WERI-Rb-1 (cell line): ENCODE results near the gene CCDC9.
A peak's percentile ranks its signal among the peaks of the same experiment; 100 is the strongest.
"Not testable (repeated sequence)": the region's sequence is repeated elsewhere in the genome, so short reads cannot be mapped to it uniquely, and the experiment has no call there.

Experiments used
- DNase-seq: peaks from one replicate; pipeline ENCODE4 v3.0.0-alpha.2; 2020
- H3K27ac ChIP-seq: fragments of 250-450 bp; sonication (Bioruptor Pico); 2 replicates; pipeline ENCODE4 v1.5.1; 2020; ENCODE audit warnings: mild to moderate bottlenecking, moderate library complexity
- H3K27me3 ChIP-seq: fragments of 250-450 bp; sonication (Bioruptor Pico); 2 replicates; pipeline ENCODE4 v1.5.1; 2021; ENCODE audit warnings: mild to moderate bottlenecking, low read depth, moderate library complexity; ENCODE audit not compliant: insufficient read depth, severe bottlenecking
- H3K36me3 ChIP-seq: fragments of 250-450 bp; sonication (Bioruptor Pico); 2 replicates; pipeline ENCODE4 v1.5.1; 2020; ENCODE audit warnings: mild to moderate bottlenecking, moderate library complexity
- H3K4me3 ChIP-seq: 2 replicates; pipeline ENCODE4 v1.5.1; 2011; ENCODE audit warnings: low read depth, mild to moderate bottlenecking, control low read depth, low read length
- H3K9me3 ChIP-seq: fragments of 250-450 bp; sonication (Bioruptor Pico); 2 replicates; pipeline ENCODE4 v1.5.1; 2021; ENCODE audit warnings: mild to moderate bottlenecking, moderate library complexity; ENCODE audit not compliant: severe bottlenecking
- TF ChIP-seq, protein P1 (sequence below): IDR thresholded peaks from 2 replicates; pipeline ENCODE4 v1.5.1; 2011; ENCODE audit warnings: low read depth, mild to moderate bottlenecking, control low read depth, inconsistent platforms, low read length

Gene CCDC9

DNA sequence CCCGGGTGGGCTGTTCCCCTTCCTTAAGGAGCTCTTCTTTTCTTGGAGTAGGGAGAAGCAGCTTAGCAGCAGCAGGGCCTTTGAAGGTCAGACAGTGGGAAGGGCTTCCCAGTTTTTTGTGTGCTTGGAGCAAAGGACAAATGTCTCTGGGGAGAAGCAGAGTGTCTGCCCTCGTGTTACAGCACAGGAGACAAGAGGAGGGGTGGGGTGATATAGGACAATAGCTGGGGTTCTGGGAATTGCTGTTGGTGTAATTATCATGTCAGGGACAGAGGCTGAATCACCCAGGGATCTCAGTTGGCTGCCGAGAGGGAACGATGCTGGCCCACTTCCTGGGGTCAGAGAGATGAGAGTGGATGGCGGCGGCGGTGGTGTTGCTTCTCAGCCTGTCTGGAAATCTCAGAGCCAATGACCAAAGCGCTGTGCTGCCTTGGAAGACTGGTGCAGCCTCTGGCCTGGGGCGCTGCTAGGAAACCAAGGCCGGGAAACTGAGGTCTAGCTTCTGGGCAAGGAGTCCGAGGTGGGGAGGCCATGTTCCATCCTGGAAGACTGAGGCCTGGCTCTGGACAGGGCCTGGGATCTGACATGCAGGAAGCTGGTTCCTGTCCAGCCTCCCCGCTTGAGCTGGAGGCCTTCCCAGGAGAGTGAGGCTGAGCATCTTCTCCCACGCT is 19.6 kb downstream of the CCDC9 start:
- Histone ChIP-seq H3K4me3 (no peak overlapping the region), H3K36me3 (peaks cover 31% of the 10 kb centered on the region), H3K27me3 (no peaks in the 10 kb centered on the region), H3K27ac (no peak overlapping the region), H3K9me3 (no peaks in the 10 kb centered on the region)
- no peak for DNase-seq
- TF ChIP-seq, protein P1, sequence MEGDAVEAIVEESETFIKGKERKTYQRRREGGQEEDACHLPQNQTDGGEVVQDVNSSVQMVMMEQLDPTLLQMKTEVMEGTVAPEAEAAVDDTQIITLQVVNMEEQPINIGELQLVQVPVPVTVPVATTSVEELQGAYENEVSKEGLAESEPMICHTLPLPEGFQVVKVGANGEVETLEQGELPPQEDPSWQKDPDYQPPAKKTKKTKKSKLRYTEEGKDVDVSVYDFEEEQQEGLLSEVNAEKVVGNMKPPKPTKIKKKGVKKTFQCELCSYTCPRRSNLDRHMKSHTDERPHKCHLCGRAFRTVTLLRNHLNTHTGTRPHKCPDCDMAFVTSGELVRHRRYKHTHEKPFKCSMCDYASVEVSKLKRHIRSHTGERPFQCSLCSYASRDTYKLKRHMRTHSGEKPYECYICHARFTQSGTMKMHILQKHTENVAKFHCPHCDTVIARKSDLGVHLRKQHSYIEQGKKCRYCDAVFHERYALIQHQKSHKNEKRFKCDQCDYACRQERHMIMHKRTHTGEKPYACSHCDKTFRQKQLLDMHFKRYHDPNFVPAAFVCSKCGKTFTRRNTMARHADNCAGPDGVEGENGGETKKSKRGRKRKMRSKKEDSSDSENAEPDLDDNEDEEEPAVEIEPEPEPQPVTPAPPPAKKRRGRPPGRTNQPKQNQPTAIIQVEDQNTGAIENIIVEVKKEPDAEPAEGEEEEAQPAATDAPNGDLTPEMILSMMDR = no peak

DNA sequence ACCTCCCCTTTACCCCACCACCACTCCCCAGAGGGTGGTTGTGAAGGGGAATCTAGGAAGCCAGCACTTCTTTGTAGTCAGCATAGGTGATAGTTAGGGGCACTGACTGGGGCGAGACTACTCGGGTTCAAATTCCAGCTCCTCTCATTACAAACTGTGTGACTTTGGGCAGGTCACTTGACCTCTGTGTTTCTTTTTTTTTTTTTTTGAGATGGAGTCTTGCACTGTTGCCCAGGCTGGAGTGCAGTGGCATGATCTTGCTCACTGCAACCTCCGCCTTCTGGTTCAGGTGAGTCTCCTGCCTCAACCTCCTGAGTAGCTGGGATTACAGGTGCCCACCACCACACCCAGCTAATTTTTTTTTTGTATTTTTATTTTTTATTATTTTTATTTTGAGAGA is 20.2 kb downstream of the CCDC9 start:
- not testable (repeated sequence) for H3K27me3 ChIP-seq, H3K9me3 ChIP-seq, H3K4me3 ChIP-seq, DNase-seq, H3K27ac ChIP-seq
- H3K36me3 ChIP-seq = peaks cover 25% of the 10 kb centered on the region

GRCh38 chr19:47280183-47280797 is 24.0 kb downstream of the CCDC9 start:
- TF ChIP-seq, protein P1 = peak; percentile 66
- no peak overlapping the region for H3K27ac ChIP-seq
- no peaks in the 10 kb centered on the region for H3K9me3 ChIP-seq
- peak; percentile 72 for DNase-seq
- no peaks in the 10 kb centered on the region for H3K27me3 ChIP-seq
- H3K36me3 ChIP-seq = peaks cover 34% of the 10 kb centered on the region
- H3K4me3 ChIP-seq = no peak overlapping the region

DNA sequence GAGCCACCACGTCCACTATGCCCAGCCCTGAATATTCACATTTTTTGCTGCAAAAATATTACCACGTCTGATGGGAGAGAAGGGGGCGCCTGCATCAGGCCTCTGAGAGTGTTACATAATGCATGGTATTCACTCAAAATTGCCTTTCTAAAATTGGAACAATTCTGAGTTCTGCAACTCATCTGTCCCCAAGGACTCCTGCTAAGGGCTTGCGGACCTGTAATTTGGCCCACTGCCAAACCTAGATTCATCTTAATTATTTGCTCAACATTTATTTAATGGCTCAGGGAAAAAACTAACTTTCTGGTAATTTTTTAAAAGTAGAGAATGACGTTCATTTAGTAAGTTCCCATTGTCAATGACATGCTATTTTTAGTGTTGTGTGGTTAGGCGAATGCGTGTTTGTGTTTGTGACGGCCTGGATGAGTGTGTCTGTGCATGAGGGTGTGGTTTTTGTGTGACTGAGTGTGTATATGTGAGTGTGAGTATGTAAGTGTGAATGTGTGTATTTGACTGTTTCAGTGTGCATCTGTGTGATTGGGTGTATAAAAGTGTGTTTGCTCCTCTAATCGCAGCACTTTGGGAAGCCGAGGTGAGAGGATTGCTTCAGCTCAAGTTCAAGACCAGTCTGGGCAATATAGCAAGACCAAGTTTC is 27.2 kb downstream of the CCDC9 start:
- no peaks in the 10 kb centered on the region for H3K27me3 ChIP-seq
- H3K27ac ChIP-seq = no peak overlapping the region
- no peaks in the 10 kb centered on the region for H3K9me3 ChIP-seq
- H3K36me3 ChIP-seq = peaks cover 36% of the 10 kb centered on the region
- TF ChIP-seq, protein P1 = no peak
- no peak for DNase-seq
- no peak overlapping the region for H3K4me3 ChIP-seq

- TF ChIP-seq, protein P1 = peak; percentile 53
- peak; percentile 30 for DNase-seq
- no peaks in the 10 kb centered on the region for H3K27me3 ChIP-seq
- no peaks in the 10 kb centered on the region for H3K9me3 ChIP-seq
- no peak overlapping the region for H3K4me3 ChIP-seq
- no peak overlapping the region for H3K27ac ChIP-seq
- peaks cover 32% of the 10 kb centered on the region for H3K36me3 ChIP-seq
Observed at GRCh38 chr19:47284324-47284899, 28.1 kb downstream of the CCDC9 start.

DNA sequence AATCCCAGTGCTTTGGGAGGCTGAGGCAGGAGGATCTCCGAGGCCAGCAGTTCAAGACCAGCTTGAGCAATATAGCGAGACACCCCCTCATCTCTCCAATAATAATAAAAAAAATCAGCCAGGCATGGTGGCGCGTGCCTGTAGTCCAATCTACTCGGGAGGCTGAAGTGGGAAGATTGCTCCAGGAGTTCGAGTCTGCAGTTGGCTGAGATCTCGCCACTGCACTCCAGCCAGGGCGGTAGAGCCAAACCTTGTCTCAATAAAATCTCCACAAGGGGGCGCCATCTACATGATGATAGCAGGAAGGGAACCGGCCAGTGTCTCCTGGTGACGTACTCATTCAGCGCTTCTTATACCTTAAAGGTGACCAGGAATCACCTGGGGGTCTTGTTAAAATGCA is 39.7 kb downstream of the CCDC9 start:
- TF ChIP-seq, protein P1 = peak; percentile 49
- peak; percentile 89 for DNase-seq
- Histone ChIP-seq H3K4me3 (no peak overlapping the region), H3K9me3 (no peaks in the 10 kb centered on the region), H3K27me3 (no peaks in the 10 kb centered on the region), H3K36me3 (peaks cover 21% of the 10 kb centered on the region), H3K27ac (no peak overlapping the region)

GRCh38 chr19:47300867-47301266 is 44.5 kb downstream of the CCDC9 start:
- H3K9me3 ChIP-seq, H3K36me3 ChIP-seq, H3K27ac ChIP-seq, H3K27me3 ChIP-seq, DNase-seq, H3K4me3 ChIP-seq: not testable (repeated sequence)
